Adrenal gland (tissue), 12 donors: ENCODE measurements around the gene PRICKLE4. TPM values are rescaled to one million over a fixed set of nuclear protein-coding genes. Genes with fewer than 3 reads are reported as not detected.

Experiments
- DNase-seq, 7 donors: peaks; one replicate each; pipeline ENCODE4 v3.0.0-alpha.2; 2019 to 2020
- H3K27ac ChIP-seq, 5 donors: fragments of 200-600 bp; sonication (generic) in 4 of 5; 1 replicate in 3 of 5; 2 replicates in 2 of 5; pipeline versions ENCODE4 v1.5.1 to v1.8.0; 2016 to 2020; ENCODE audit warnings: mild to moderate bottlenecking in 1 of 5
- H3K27me3 ChIP-seq: fragments of 200-600 bp; 2 replicates; pipeline ENCODE4 v1.8.0; 2021
- H3K36me3 ChIP-seq, 2 donors: fragments of 200-600 bp; replicated peaks in 1 of 2; 1 replicate in 1 of 2; 2 replicates in 1 of 2; pipeline versions ENCODE4 v1.5.1 to v1.8.0; 2018 to 2022
- H3K4me1 ChIP-seq, 2 donors: fragments of 200-600 bp; replicated peaks in 1 of 2; 1 replicate in 1 of 2; 2 replicates in 1 of 2; pipeline versions ENCODE4 v1.5.1 to v1.8.0; 2018 to 2021
- H3K4me3 ChIP-seq, 4 donors: fragments of 200-600 bp; sonication (generic) in 3 of 4; one replicate each; pipeline ENCODE4 v1.5.1; 2016 to 2018
- H3K9me3 ChIP-seq, 3 donors: fragments of 200-600 bp; sonication (generic) in 1 of 3; replicated peaks in 1 of 3; 1 replicate in 2 of 3; 2 replicates in 1 of 3; pipeline versions ENCODE4 v1.5.1 to v1.8.0; 2016 to 2021
- POLR2A ChIP-seq, 2 donors: fragments of 450-650 bp; IDR thresholded peaks; one replicate each; pipeline ENCODE4 v1.6.1; 2017; ENCODE audit warnings: antibody characterized with exemption in 2 of 2, mild to moderate bottlenecking in 2 of 2, moderate library complexity in 1 of 2
- WGBS, 4 donors: extraction: QIAGEN DNeasy Blood & Tissue Kit in 2 of 4; methylation state at CpG; one replicate each; pipeline versions ENCODE4 v1.1.5 to v1.1.7; 2013 to 2017; 5-methylcytosine and 5-hydroxymethylcytosine counted together
- intact Hi-C, 2 donors: fragments of 100-400 bp; cut with DNase I; formaldehyde crosslinking; loops; one replicate each; pipeline versions ENCODE4 v1.14.1 to v1.15.0; 2022 to 2023
- polyA plus RNA-seq, 3 donors: library from polyadenylated mRNA; stranded (reverse); fragments of 200-250 nt in 2 of 3; fragments of 350-450 nt in 1 of 3; fragmentation: Illumina TruSeq in 1 of 3; extraction: RNeasy Lipid Tissue Mini Kit (QIAGEN cat#74804) in 1 of 3; gene quantifications; one replicate each; pipeline ENCODE4 v1.2.3, GENCODE V29; 2013 to 2014
- total RNA-seq, 9 donors: library from RNA; depleted of rRNA in 4 of 9; stranded (reverse); fragments of >200 nt in 4 of 9; fragments of 120-200 nt in 1 of 9; fragmentation: NEBNext Ultra II Directional in 1 of 9; extraction: Animal tissue kit (Norgen Biotek cat#: 25700) in 1 of 9; gene quantifications; one replicate each; pipeline versions ENCODE4 v1.1.0 to v1.2.4, GENCODE V29; 2013 to 2023
- TF ChIP-seq, protein P1 (sequence below), 6 experiments: fragments of 450-650 bp in 4 of 6; fragments of 200-600 bp in 2 of 6; sonication (generic) in 1 of 6; IDR thresholded peaks; 1 replicate in 5 of 6; 2 replicates in 1 of 6; pipeline versions ENCODE4 v1.5.1 to v1.8.0; 2016 to 2021; ENCODE audit warnings: antibody characterized with exemption in 6 of 6, mild to moderate bottlenecking in 2 of 6, moderate library complexity in 1 of 6
- donor health status: healthy with polysubstance abuse.
- donor health status: Bipolar disorder and iron deficiency.
- donor health status: DM: yes; HTN: yes; CAD: no.
- donor health status: DM: no; HTN: no; CAD: no.
- donor health status: DM: no; HTN: no; CAD: no.
- donor health status: DM: yes; HTN: yes; CAD: no.

Gene PRICKLE4
- total and polyA plus RNA-seq, 12 donors = 0.28 to 7.1 (median 3.8) TPM; not detected in 2

GRCh38 chr6:41747256-41748101 is 33.1 kb upstream of the PRICKLE4 start, which contains the start of gene PGC:
Gene PGC, minus strand, starts transcription at chr6:41747397. Its CDS starts 63 bp downstream, at chr6:41747334.
- Histone ChIP-seq H3K27ac (no peak within 1 kb of the TSS), H3K4me1 (no peaks in the 10 kb centered on the region), H3K36me3 (no peaks in the 10 kb centered on the region), H3K9me3 (no peaks in the 10 kb centered on the region), H3K4me3 (no peak within 1 kb of the TSS), H3K27me3 (no peaks in the 10 kb centered on the region)
- TF ChIP-seq, protein P1, sequence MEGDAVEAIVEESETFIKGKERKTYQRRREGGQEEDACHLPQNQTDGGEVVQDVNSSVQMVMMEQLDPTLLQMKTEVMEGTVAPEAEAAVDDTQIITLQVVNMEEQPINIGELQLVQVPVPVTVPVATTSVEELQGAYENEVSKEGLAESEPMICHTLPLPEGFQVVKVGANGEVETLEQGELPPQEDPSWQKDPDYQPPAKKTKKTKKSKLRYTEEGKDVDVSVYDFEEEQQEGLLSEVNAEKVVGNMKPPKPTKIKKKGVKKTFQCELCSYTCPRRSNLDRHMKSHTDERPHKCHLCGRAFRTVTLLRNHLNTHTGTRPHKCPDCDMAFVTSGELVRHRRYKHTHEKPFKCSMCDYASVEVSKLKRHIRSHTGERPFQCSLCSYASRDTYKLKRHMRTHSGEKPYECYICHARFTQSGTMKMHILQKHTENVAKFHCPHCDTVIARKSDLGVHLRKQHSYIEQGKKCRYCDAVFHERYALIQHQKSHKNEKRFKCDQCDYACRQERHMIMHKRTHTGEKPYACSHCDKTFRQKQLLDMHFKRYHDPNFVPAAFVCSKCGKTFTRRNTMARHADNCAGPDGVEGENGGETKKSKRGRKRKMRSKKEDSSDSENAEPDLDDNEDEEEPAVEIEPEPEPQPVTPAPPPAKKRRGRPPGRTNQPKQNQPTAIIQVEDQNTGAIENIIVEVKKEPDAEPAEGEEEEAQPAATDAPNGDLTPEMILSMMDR (IDR thresholded peaks at IDR 0.05) = no peak
- no peak for TF ChIP-seq POLR2A (IDR thresholded peaks at IDR 0.05)
- 88 to 94% (median 91%) methylated on average over 15 of the region's 15 CpGs for WGBS, 4 donors
- DNase-seq = no peak
- intact Hi-C loops = no loop called here

DNA sequence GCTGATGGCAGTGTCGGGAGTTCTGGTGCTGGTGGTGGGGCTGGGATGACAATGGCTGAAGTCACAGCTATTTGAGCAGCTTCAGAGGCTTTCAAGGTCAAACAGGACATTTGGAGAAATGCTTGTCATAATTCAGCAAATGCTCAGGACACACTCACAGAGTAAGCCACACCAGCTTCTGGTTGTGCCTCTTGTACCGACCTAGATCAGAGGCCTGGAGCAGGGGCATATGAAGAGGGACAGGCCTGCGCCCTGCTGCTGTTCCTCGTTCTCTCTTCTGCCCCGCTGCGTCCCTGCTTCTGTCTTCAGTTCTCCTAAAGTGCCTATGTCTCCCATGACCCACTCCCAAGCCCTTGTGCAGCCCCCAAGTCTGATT is 32.5 kb upstream of the PRICKLE4 start:
- intact Hi-C loops = no loop called here
- H3K36me3 ChIP-seq = no peaks in the 10 kb centered on the region
- H3K9me3 ChIP-seq = no peaks in the 10 kb centered on the region
- 86 to 89% (median 88%) methylated on average over 6 of the region's 6 CpGs for WGBS, 4 donors
- H3K27me3 ChIP-seq = no peaks in the 10 kb centered on the region
- no peak overlapping the region for H3K27ac ChIP-seq
- TF ChIP-seq POLR2A (IDR thresholded peaks at IDR 0.05) = no peak
- TF ChIP-seq, protein P1 (IDR thresholded peaks at IDR 0.05) = no peak
- no peaks in the 10 kb centered on the region for H3K4me1 ChIP-seq
- H3K4me3 ChIP-seq = no peak overlapping the region
- no peak for DNase-seq

DNA sequence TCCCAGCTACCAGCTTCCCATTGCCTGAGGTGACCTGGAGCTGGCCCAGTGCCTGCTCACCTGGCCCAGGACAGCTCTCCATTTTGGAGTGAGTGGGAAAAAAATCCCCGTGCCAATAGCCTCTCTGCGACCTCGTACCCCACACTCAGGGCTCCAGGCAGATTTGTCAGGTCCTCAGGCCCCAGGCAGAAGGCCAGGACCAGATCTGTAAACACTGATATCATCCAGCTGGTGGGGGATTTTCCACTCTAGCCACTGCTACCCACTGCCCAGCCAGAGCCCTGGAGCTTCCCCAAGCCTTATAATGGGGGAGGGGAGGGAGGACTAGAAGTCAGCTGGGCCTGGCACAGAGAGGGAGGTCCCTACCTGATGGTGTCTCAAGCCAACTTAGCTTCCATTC is 32.0 kb upstream of the PRICKLE4 start:
- H3K4me3 ChIP-seq = no peak overlapping the region
- intact Hi-C loops = no loop called here
- 78 to 87% (median 80%) methylated on average over 3 of the region's 3 CpGs for WGBS, 4 donors
- H3K9me3 ChIP-seq = no peaks in the 10 kb centered on the region
- H3K27me3 ChIP-seq = no peaks in the 10 kb centered on the region
- H3K36me3 ChIP-seq = no peaks in the 10 kb centered on the region
- no peak overlapping the region for H3K27ac ChIP-seq
- no peaks in the 10 kb centered on the region for H3K4me1 ChIP-seq
- no peak for DNase-seq
- no peak for TF ChIP-seq POLR2A (IDR thresholded peaks at IDR 0.05)
- TF ChIP-seq, protein P1 (IDR thresholded peaks at IDR 0.05) = no peak

- Histone ChIP-seq H3K36me3 (no peaks in the 10 kb centered on the region), H3K27ac (no peak overlapping the region)
Observed at GRCh38 chr6:41750374-41750773, 30.2 kb upstream of the PRICKLE4 start.

More at GRCh38 chr6:41750374-41750773, 30.2 kb upstream of the PRICKLE4 start:
- 96 to 97% (median 96%) methylated on average over 3 of the region's 3 CpGs for WGBS, 4 donors
- DNase-seq = no peak
- Histone ChIP-seq H3K9me3 (no peaks in the 10 kb centered on the region), H3K4me1 (no peaks in the 10 kb centered on the region), H3K27me3 (no peaks in the 10 kb centered on the region), H3K4me3 (no peak overlapping the region)
- intact Hi-C loops = no loop called here
- TF ChIP-seq, protein P1 (IDR thresholded peaks at IDR 0.05) = no peak
